Spleen (tissue), 7 donors: Measurements from ENCODE around the gene ZNF184.

Experiments used
- CTCF ChIP-seq, 11 experiments: fragments of 200-600 bp in 7 of 11; fragments of 450-650 bp in 4 of 11; sonication (generic) in 4 of 11; IDR thresholded peaks in 8 of 11; conservative IDR thresholded peaks in 3 of 11; 1 replicate in 7 of 11; 2 replicates in 4 of 11; pipeline versions ENCODE4 v1.4.0 to v1.8.0; 2016 to 2021; ENCODE audit warnings: antibody characterized with exemption in 11 of 11, inconsistent platforms in 4 of 11, mild to moderate bottlenecking in 1 of 11
- POLR2A ChIP-seq, 3 donors: fragments of 450-650 bp; IDR thresholded peaks; one replicate each; pipeline ENCODE4 v1.5.1; 2017; ENCODE audit warnings: antibody characterized with exemption in 3 of 3, mild to moderate bottlenecking in 1 of 3
- POLR2AphosphoS5 ChIP-seq, 3 donors: sonication (generic); formaldehyde crosslinking; IDR thresholded peaks; one replicate each; pipeline ENCODE4 v1.5.1; 2017; ENCODE audit warnings: antibody characterized with exemption in 3 of 3
- donor health status: DM: no; HTN: no; CAD: no; lungs with moderate emphysema.
- donor health status: DM: no; HTN: no; CAD: no.
- donor health status: DM: no; HTN: no; CAD: no.

DNA sequence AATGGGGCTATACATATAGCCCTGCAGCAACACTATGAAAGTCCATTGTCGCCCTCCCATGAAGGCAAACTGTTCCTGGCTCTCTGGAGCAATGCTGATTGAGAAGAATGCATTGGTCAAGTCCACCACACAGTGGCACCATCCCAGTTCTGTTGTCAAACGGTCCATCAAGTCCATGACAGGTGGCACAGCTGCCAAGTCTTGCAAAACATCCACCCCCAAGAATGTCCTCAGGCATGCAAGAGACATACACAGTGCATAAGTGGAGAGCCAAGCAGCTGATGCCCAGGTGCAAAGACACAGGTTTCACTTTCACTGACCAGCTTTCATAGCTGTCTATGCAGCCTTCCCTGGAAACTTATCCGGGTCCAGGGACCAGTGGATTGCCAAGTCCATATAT, 66.8 kb downstream of the ZNF184 start:
- TF ChIP-seq CTCF (IDR thresholded peaks at IDR 0.05 in 8 of 11, conservative IDR thresholded peaks at IDR 0.05 in 3 of 11) = no peak
- no peak for TF ChIP-seq POLR2AphosphoS5 (IDR thresholded peaks at IDR 0.05)
- no peak for TF ChIP-seq POLR2A (IDR thresholded peaks at IDR 0.05)
